NCI-H748 (cell line): ENCODE data around the gene TTLL4.

ENCODE experiments used
- DNase-seq: peaks from one replicate; lab custom pipeline; 2025; ENCODE audit not compliant: unreplicated experiment; lab: John Stamatoyannopoulos, UW

Gene TTLL4

DNA sequence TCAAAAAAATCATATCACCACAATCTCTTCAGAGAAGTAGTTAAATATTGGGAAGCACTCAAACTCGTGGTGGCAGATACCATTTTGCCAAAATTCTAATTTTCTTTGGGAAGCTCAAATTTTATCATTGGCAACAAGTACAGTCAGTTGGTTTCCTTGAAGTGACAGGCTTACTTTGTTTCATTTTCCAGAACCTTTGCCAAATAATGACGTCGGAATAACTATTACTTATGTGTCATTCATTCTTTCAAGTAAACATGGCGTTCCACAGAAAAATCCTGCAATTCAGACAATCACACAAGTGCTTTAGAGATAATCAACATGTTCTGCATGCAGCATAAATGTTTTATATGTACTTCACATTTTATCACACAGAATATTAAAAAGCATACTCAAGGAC, 5.4 kb downstream of the TTLL4 start:
- no peak for DNase-seq

- DNase-seq, result no peak
Measured at GRCh38 chr2:218717262-218717661, 6.6 kb downstream of the TTLL4 start.

GRCh38 chr2:218718058-218718457, 7.4 kb downstream of the TTLL4 start:
- DNase-seq, result no peak

DNA sequence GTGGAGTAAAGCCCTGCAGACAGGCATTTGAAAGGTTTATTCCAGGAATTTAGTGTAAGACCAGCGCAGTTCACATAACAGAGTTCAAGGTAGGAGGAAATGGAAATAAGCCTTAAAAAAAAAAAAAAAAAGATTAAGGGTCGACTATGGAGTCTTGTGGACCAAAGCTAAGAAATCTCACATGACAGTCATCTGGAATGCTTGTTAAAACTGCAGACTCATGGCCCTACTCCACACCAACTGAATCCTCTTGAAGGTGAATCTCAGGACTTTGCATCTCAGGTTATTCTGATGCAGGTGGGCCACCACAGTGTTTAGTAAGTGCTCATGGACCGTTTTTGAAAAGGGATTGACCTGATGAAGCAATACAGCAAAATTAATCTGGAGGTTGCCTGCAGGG, 8.8 kb downstream of the TTLL4 start:
- no peak for DNase-seq

GRCh38 chr2:218720048-218721041, 9.7 kb downstream of the TTLL4 start:
- no peak for DNase-seq

DNA sequence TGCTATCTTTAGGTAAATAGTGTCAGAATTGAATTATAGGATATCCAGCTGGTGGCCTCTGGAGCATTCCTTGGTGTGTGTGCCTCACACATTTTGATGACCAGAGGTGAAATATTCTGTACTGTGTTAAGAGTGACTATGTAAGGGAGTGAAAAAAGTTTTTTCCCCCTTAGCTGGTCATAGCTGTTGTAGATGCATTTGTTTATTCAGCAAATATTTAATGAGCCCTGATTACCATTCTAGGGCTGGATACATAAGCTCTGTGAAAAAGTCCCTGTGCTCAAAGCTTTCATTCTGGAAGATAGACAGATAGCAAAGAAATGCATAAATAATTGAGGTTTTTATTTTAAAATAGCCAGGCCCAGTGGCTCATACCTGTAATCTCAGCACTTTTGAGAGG, 10.9 kb downstream of the TTLL4 start:
- no peak for DNase-seq

DNA sequence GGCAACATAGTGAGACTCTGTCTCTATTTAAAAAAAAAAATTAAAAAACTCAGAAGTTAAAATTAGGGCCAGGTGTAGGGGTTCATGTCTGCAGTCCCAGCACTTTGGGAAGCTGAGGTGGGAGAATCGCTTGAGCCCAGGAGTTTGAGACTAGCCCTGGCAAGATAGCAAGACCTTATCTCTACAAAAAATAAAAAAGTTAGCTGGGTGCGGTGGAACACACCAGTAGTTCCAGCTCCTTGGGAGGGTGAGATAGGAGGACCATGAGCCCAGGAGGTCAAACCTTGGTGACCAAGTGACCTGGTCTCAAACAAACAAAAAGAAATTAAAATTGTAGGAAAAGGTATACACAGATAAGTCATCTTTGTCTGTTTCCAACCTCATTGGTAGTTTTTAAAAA, 11.3 kb downstream of the TTLL4 start:
- no peak for DNase-seq

GRCh38 chr2:218722419-218722818, 11.8 kb downstream of the TTLL4 start:
- no peak for DNase-seq

GRCh38 chr2:218722876-218723785, 12.5 kb downstream of the TTLL4 start:
- DNase-seq, result no peak

DNA sequence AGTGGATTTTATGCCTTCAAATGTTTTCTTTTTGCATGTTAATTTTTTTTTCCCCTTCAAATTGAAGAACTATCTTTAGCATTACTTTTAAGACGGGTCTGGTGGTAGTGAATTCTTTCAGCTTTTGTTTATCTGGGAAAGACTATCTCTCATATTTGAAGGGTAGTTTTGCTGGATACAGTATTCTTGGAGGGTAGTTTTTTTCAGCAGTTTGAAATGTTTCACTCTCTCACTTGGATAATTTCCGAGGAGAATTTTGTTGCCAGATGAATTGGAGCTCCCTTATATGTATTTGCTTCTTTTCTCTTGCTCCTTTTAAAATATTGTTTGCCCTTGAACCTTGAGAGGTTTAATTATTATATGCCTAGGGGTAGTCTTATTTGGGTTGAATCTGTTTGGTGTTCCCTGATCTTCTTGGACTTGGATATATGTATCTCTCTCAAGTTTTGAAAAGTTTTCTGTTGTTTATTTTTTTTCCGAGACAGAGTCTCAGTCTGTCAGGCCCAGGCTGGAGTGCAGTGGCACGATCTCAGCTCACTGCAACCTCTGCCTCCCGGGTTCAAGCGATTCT, 15.5 kb downstream of the TTLL4 start:
- no peak for DNase-seq

DNA sequence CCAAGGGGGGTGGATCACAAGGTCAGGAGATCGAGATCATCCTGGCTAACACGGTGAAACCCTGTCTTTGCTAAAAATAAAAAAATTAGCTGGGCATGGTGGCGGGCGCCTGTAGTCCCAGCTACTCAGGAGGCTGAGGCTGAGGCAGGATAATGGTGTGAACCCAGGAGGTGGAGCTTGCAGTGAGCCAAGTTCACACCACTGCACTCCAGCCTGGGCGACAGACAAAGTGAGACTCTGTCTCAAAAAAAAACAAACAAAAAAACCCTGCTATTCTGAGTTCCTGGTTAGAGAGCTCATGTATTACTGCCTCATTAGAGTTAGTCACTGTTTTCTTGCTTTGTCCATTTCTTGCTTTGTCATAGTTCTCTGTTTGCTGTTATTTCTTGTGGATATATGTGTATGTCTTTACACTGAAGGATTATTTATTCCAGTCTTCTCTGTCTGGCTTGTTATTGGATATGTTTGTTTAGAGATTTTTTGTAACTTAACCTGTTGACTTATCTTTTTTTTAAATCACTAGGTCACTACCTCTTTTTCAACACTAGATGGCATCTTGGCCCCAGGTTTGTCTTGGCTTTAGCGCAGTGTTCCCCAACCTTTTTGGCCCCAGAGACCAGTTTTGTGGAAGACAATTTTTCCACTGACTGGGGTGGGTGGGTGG, 17.0 kb downstream of the TTLL4 start:
- DNase-seq, result peak; percentile 9

DNA sequence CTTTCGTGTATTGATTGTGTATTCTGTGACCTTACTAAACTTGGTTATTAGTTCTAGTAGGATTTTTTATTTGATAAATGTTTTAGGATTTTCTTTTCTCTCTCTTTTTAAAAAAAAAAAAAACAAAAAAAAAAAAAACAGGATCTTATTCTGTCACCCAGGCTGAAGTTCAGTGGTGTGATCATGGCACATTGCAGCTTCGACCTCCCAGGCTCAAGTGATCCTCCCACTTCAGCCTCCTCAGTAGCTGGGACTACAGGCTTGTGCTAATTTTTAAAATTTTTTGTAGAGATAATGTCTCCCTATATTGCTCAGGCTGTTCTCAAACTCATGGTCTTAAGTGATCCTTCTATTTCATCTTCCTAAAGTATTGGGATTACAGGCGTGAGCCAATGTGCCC, 19.0 kb downstream of the TTLL4 start:
- no peak for DNase-seq

- no peak for DNase-seq
Measured at GRCh38 chr2:218732052-218732760, 21.6 kb downstream of the TTLL4 start.

- no peak for DNase-seq
Measured at GRCh38 chr2:218732761-218733158, 22.1 kb downstream of the TTLL4 start.

- DNase-seq, result no peak
Measured at GRCh38 chr2:218733171-218734021, 22.8 kb downstream of the TTLL4 start.

GRCh38 chr2:218734190-218734975, 23.7 kb downstream of the TTLL4 start:
- DNase-seq, result no peak

DNA sequence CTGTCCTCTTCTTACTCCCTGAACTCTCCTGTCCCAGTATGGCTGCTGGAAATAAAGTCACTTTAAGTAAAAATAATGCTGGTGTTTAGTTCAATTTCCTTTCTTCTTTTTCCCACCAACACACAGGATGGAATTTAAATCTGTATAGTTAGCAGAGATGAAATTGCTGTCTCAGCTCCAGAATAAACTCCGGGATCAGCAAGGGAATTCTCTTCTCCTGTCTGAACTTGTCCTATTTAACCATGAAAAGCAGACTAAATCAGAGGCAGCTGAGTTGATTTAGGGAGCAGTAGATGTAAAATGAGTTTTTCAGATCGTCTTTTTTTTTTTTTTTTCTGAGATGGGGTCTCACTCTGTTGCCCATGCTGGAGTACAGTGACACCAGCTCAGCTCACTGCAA, 25.9 kb downstream of the TTLL4 start:
- DNase-seq, result no peak

- no peak for DNase-seq
Measured at GRCh38 chr2:218743068-218743467, 32.4 kb downstream of the TTLL4 start.

GRCh38 chr2:218744615-218745014, 34.0 kb downstream of the TTLL4 start:
- DNase-seq, result no peak
